GM21529 (cell line): ENCODE measurements around the gene HSD11B1.
A peak's percentile ranks its signal among the peaks of the same experiment; 100 is the strongest.

Experiments
- ATAC-seq: cut with Tn5 transposase; IDR thresholded peaks from one replicate; pipeline ENCODE4 v1.9.1; 2021; ENCODE audit not compliant: unreplicated experiment

Gene HSD11B1

GRCh38 chr1:209751627-209752231 lies 47.1 kb downstream of the HSD11B1 start:
- peak; percentile 48 for ATAC-seq

DNA sequence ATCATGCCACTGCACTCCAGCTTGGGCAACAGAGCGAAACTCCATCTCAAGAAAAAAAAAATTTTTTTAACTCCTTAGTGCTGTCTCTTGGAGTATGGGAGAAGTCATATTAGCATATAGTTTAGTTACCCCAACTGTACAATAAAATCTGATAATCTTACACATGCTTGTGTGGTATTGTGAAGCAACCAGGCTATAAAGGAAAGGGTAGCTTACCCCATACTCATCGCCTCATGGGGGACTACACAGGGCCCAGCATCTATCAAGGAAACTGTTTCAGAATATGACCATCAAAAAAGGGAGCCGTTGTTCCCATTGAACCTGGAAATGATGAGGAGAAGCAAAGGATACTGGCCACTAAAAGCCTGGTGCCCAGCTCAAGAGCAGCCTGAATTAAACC lies 48.2 kb downstream of the HSD11B1 start:
- no peak for ATAC-seq

GRCh38 chr1:209755256-209755655 lies 50.6 kb downstream of the HSD11B1 start:
- no peak for ATAC-seq

- peak; percentile 70 for ATAC-seq
Measured at GRCh38 chr1:209755926-209756614, 51.4 kb downstream of the HSD11B1 start, which contains the start of gene TRAF3IP3. Gene TRAF3IP3, plus strand, starts transcription at chr1:209756053. Its CDS starts 3,987 bp downstream, at chr1:209760040.

GRCh38 chr1:209756615-209757445 lies 52.2 kb downstream of the HSD11B1 start:
- ATAC-seq: peak; percentile 35

- ATAC-seq: no peak
Measured at GRCh38 chr1:209758400-209758799, 53.8 kb downstream of the HSD11B1 start.

GRCh38 chr1:209759829-209760359 lies 55.2 kb downstream of the HSD11B1 start:
- no peak for ATAC-seq

GRCh38 chr1:209761011-209761635 lies 56.5 kb downstream of the HSD11B1 start:
- ATAC-seq: no peak

DNA sequence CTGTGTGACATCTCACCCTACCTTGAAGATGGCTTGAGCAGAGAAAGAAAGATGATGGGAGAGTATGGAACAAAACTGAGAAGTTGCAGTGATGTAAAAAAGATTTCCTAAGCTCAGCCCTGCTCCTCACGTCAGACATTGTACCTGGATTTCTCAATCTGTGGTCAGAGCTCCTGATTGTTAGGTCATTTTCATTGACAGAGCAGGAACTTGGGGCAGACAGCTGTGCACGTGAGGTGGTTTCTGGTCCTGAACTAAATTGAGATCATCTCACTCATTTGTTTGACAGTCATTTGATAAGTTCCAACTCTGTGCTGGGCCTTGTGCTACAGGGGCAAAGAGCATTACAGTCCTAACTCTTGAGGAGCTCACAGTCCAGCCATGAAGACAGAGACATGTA lies 61.4 kb downstream of the HSD11B1 start:
- ATAC-seq: no peak

- ATAC-seq: no peak
Measured at GRCh38 chr1:209767096-209767495, 62.5 kb downstream of the HSD11B1 start.

- ATAC-seq: no peak
Measured at GRCh38 chr1:209767706-209768105, 63.1 kb downstream of the HSD11B1 start.

- peak; percentile 85 for ATAC-seq
Measured at GRCh38 chr1:209768354-209768774, 63.7 kb downstream of the HSD11B1 start.

- peak; percentile 75 for ATAC-seq
Measured at GRCh38 chr1:209769171-209769904, 64.7 kb downstream of the HSD11B1 start.

DNA sequence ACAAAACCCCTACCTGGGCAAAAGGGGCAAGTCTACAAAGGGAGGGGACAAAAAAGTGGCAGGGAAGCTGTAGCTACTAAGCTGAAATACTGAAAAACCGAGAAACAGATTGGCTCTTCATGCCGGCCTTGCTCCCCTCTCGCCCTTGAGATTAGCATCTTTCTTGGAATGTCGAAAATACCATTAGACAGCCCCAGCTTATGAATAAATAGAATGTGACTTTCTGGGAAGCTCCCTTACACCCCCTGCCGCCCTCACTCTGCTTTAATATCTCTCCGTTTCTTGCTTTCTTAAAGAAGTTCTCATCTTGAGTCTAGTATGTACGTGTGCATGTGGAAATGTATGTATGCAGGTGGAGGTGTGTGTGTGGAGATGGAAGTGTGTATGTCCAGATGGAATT lies 65.3 kb downstream of the HSD11B1 start:
- ATAC-seq: no peak

DNA sequence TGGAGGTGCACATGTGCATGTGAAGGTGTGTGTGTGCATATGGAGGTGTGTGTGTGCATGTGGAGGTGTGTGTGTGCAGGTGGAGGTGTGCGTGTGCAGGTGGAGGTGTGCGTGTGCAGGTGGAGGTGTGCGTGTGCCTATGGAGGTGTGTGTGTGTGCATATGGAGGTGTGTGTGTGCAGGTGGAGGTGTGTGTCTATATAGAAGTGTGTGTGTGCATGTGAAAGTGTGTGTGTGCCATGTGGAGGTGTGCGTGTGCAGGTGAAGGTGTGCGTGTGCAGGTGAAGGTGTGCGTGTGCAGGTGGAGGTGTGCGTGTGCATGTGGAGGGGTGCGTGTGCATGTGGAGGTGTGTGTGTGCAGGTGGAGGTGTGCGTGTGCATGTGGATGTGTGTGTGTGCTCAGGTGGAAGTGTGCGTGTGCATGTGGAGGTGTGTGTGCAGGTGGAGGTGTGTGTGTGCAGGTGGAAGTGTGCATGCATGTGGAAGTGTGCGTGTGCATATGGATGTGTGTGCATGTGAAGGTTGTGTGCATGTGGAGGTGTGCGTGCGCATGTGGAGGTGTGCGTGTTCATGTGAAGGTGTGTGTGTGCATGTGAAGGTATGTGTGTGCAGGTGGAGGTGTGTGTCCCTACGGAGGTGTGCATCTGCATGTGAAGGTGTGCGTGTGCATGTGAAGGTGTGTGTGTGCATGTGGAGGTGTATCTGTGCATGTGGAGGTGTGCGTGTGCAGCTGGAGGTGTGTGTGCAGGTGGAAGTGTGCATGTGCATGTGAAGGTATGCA lies 66.2 kb downstream of the HSD11B1 start:
- ATAC-seq: no peak

- ATAC-seq: no peak
Measured at GRCh38 chr1:209772126-209772525, 67.5 kb downstream of the HSD11B1 start.

DNA sequence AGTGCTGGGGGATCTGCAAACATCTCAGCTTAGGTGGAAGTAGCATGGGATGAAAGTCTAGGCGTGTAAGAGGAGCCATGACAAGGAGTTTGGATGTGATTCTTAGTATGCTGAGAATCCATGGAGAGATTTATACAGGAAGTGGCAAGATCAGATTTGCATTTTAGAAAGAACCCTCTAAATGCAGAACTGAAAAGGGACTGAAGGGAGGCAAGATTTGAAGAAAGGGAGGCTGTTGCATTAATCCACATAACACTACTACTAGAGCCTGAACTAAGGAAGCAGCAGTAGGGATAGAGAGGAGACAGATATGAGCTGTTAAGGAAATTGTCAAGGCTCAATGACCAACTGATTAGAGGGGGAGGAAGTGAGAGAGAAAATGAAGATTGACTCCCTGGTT lies 69.9 kb downstream of the HSD11B1 start:
- peak; percentile 72 for ATAC-seq

DNA sequence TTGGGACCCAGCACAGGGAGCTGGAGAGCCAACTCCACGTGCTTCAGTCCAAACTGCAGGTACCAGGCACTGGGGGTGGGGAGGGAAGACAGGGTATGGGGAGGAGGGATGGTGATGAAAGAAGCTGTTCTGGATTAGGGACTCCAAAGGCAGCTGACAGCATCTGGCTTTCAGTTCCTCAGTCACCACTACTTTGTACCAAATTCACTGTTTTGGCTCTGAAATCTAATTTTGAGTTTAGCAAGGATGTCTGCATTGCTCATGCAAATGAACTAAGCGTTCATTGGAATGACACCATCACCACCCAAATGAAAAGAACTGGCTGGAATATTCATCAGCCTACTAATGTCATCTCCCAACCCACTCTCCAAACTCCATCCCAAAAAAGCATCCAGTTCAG lies 71.0 kb downstream of the HSD11B1 start:
- ATAC-seq: peak; percentile 43

GRCh38 chr1:209777587-209777986 lies 72.9 kb downstream of the HSD11B1 start:
- ATAC-seq: no peak

- ATAC-seq: no peak
Measured at GRCh38 chr1:209778102-209778501, 73.5 kb downstream of the HSD11B1 start.
